ENCODE results near the gene CYB5D1.

Gene CYB5D1

GRCh38 chr17:7816926-7817642 lies 40.7 kb upstream of the CYB5D1 start:
- H3K27me3 ChIP-seq (replicated peaks; ENCODE audit: control insufficient read depth, insufficient read depth, low read length) = no peaks in the 10 kb centered on the region; the same call in 1 of the 2 replicates

GRCh38 chr17:7817643-7817964 lies 40.2 kb upstream of the CYB5D1 start:
- DNase-seq (ENCODE audit: extremely low read depth, insufficient read length) = no peak
- Histone ChIP-seq H3K36me3 (ENCODE audit: control insufficient read depth, insufficient read depth, low read length) (no peaks in the 10 kb centered on the region), H3K4me3 (replicated peaks; ENCODE audit: low read depth, low read length) (no peak overlapping the region), H3K27me3 (replicated peaks; ENCODE audit: control insufficient read depth, insufficient read depth, low read length) (no peaks in the 10 kb centered on the region; the same call in 1 of the 2 replicates)
- TF ChIP-seq CTCF (IDR thresholded peaks at IDR 0.05; ENCODE audit: insufficient read depth, low read length, poor library complexity, severe bottlenecking) = no peak

More at GRCh38 chr17:7816926-7817642, 40.7 kb upstream of the CYB5D1 start:
- Histone ChIP-seq H3K4me3 (replicated peaks; ENCODE audit: low read depth, low read length) (no peak overlapping the region), H3K36me3 (ENCODE audit: control insufficient read depth, insufficient read depth, low read length) (no peaks in the 10 kb centered on the region)
- no peak for TF ChIP-seq CTCF (IDR thresholded peaks at IDR 0.05; ENCODE audit: insufficient read depth, low read length, poor library complexity, severe bottlenecking)
- DNase-seq (ENCODE audit: extremely low read depth, insufficient read length) = no peak

- no peak overlapping the region for H3K4me3 ChIP-seq (replicated peaks; ENCODE audit: low read depth, low read length)
- H3K36me3 ChIP-seq (ENCODE audit: control insufficient read depth, insufficient read depth, low read length) = no peaks in the 10 kb centered on the region
- no peaks in the 10 kb centered on the region; the same call in 1 of the 2 replicates for H3K27me3 ChIP-seq (replicated peaks; ENCODE audit: control insufficient read depth, insufficient read depth, low read length)
- TF ChIP-seq CTCF (IDR thresholded peaks at IDR 0.05; ENCODE audit: insufficient read depth, low read length, poor library complexity, severe bottlenecking) = no peak
- no peak for DNase-seq (ENCODE audit: extremely low read depth, insufficient read length)
These were observed 39.8 kb upstream of the CYB5D1 start for GRCh38 chr17:7818026-7818425.

- TF ChIP-seq CTCF (IDR thresholded peaks at IDR 0.05; ENCODE audit: insufficient read depth, low read length, poor library complexity, severe bottlenecking) = no peak
- H3K4me3 ChIP-seq (replicated peaks; ENCODE audit: low read depth, low read length) = no peak overlapping the region
- no peaks in the 10 kb centered on the region for H3K36me3 ChIP-seq (ENCODE audit: control insufficient read depth, insufficient read depth, low read length)
- no peak for DNase-seq (ENCODE audit: extremely low read depth, insufficient read length)
- no peaks in the 10 kb centered on the region; the same call in 1 of the 2 replicates for H3K27me3 ChIP-seq (replicated peaks; ENCODE audit: control insufficient read depth, insufficient read depth, low read length)
These were observed 38.8 kb upstream of the CYB5D1 start for GRCh38 chr17:7818746-7819645.

GRCh38 chr17:7820231-7820630 lies 37.6 kb upstream of the CYB5D1 start:
- H3K4me3 ChIP-seq (replicated peaks; ENCODE audit: low read depth, low read length) = no peak overlapping the region
- TF ChIP-seq CTCF (IDR thresholded peaks at IDR 0.05; ENCODE audit: insufficient read depth, low read length, poor library complexity, severe bottlenecking) = no peak
- no peaks in the 10 kb centered on the region for H3K36me3 ChIP-seq (ENCODE audit: control insufficient read depth, insufficient read depth, low read length)
- no peaks in the 10 kb centered on the region; the same call in 1 of the 2 replicates for H3K27me3 ChIP-seq (replicated peaks; ENCODE audit: control insufficient read depth, insufficient read depth, low read length)
- no peak for DNase-seq (ENCODE audit: extremely low read depth, insufficient read length)

Measured in GM06990 (cell line).